Activated CD8-positive, alpha-beta memory T cell treated with anti-CD3 and anti-CD28 coated beads for 48 hours (primary cell): ENCODE data around the gene SDHAF2.

Experiments used
- DNase-seq, 3 experiments: peaks; one replicate each; pipeline ENCODE4 v3.0.0-alpha.2; 2020; ENCODE audit warnings: low read depth in 2 of 3, low spot score in 2 of 3

SDHAF2 gene

GRCh38 chr11:61495801-61496601 lies 66.1 kb downstream of the SDHAF2 start:
- no peak for DNase-seq
